ENCODE data around the gene TMEM258.

TMEM258 gene

GRCh38 chr11:61795459-61795858 lies 3.1 kb upstream of the TMEM258 start:
- no peak for DNase-seq

- DNase-seq: no peak
Measured at GRCh38 chr11:61794579-61794978, 2.2 kb upstream of the TMEM258 start.

- DNase-seq: peak in 1 of 2 experiments; percentile 1
Measured at GRCh38 chr11:61793829-61794204, 1.4 kb upstream of the TMEM258 start.

- peak in 1 of 2 experiments; percentile 31 for DNase-seq
Measured at GRCh38 chr11:61793083-61793828, 857 bp upstream of the TMEM258 start.

- peak; percentile 66 to 70 for DNase-seq
Measured at GRCh38 chr11:61791737-61792309, 576 bp downstream of the TMEM258 start.

- DNase-seq: peak; percentile 10 to 11
Measured at GRCh38 chr11:61787928-61788491, 4.4 kb downstream of the TMEM258 start.

GRCh38 chr11:61785837-61786402 lies 6.5 kb downstream of the TMEM258 start:
- DNase-seq: no peak

- no peak for DNase-seq
Measured at GRCh38 chr11:61784506-61784805, 7.9 kb downstream of the TMEM258 start.

GRCh38 chr11:61783717-61784505 lies 8.5 kb downstream of the TMEM258 start:
- DNase-seq: no peak

- DNase-seq: no peak
Measured at GRCh38 chr11:61782841-61783240, 9.6 kb downstream of the TMEM258 start.

- no peak for DNase-seq
Measured at GRCh38 chr11:61782299-61782698, 10.1 kb downstream of the TMEM258 start.

GRCh38 chr11:61781585-61781984 lies 10.8 kb downstream of the TMEM258 start:
- DNase-seq: no peak

- DNase-seq: no peak
Measured at GRCh38 chr11:61780581-61781162, 11.7 kb downstream of the TMEM258 start.

GRCh38 chr11:61779666-61780525 lies 12.5 kb downstream of the TMEM258 start:
- DNase-seq: no peak

GRCh38 chr11:61778920-61779650 lies 13.3 kb downstream of the TMEM258 start:
- DNase-seq: no peak

- no peak for DNase-seq
Measured at GRCh38 chr11:61778357-61778886, 14.0 kb downstream of the TMEM258 start.

- no peak for DNase-seq
Measured at GRCh38 chr11:61777234-61778090, 14.9 kb downstream of the TMEM258 start.

GRCh38 chr11:61776561-61777075 lies 15.8 kb downstream of the TMEM258 start:
- peak; percentile 21 to 39 for DNase-seq
